ENCODE results near the gene EXOC3L2. TPM values are rescaled to one million over a fixed set of nuclear protein-coding genes. Genes with fewer than 3 reads are reported as not detected.

Gene EXOC3L2
- not detected in 2 replicates for total RNA-seq (2013; cell fraction: nucleolus; rRNA removed)
- total RNA-seq (2014; rRNA removed), result not detected in 2 replicates
- total RNA-seq (2014; rRNA removed; fragmentation: Illumina TruSeq; extraction: Trizol), result not detected in 2 replicates
- total RNA-seq (2021), result 0.08 TPM in 1 of 2 replicates, not detected in the other
- polyA plus RNA-seq (2011; ENCODE audit: low read depth), result not detected
- polyA plus RNA-seq (2011; rRNA removed), result not detected in 2 replicates
- 0.02 TPM in 1 of 2 replicates, not detected in the other for polyA plus RNA-seq (2011; cell fraction: cytosol; rRNA removed)
- polyA plus RNA-seq (2011; cell fraction: nucleus; rRNA removed), result not detected in 2 replicates
- 0.03 TPM in 1 of 2 replicates, not detected in the other for polyA plus RNA-seq (2012)
- not detected in 2 replicates for polyA plus RNA-seq (2014; fragmentation: Illumina TruSeq; extraction: Trizol)
- polyA plus RNA-seq (2014; fragmentation: Nextera tagmentation; extraction: Ambion mirVana), result not detected
- polyA plus RNA-seq (2014; rRNA removed), result not detected in 2 replicates
- not detected for polyA plus RNA-seq (2016; fragmentation: Nextera tagmentation; extraction: Ambion mirVana)
- polyA minus RNA-seq (2011; rRNA and poly(A)+ RNA removed), result not detected in 2 replicates
- polyA minus RNA-seq (2011; cell fraction: cytosol; rRNA and poly(A)+ RNA removed), result not detected in 2 replicates
- polyA minus RNA-seq (2011; cell fraction: nucleus; rRNA and poly(A)+ RNA removed), result not detected in 2 replicates
- Bru-seq, nascent RNA, result not detected
- percentile 3 among the genes with signal in this experiment for BruChase-seq, experiment 1, labeled RNA remaining after a 6-hour chase
- BruChase-seq, experiment 2, labeled RNA remaining after a 2-hour chase, result percentile 4 among the genes with signal in this experiment
- long read RNA-seq, experiment 1, result 0 reads
- long read RNA-seq, experiment 2, result 0 reads

DNA sequence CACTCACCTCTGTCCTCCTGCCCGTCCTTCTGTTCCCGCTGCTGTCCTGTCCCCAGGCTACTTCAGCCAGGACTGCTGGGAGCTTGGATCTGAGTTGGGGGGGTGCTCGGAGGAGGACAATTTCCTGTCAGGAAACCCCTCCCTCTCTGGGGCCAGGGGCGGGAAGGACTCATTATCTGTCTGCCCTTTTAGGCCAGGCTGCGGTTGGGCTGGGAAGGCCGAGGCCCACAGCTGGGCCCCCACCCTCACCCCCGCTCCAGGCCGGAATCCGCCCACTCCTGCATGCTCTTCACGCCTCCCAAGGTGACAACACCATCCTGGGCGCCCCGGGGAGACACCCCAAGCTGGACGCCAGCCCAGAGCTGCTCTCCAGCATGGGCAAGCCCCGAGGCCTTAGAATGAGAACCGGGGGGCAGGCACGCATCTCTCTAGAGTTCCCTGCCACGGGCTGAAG is at the start of gene EXOC3L2:
Gene EXOC3L2, minus strand, starts transcription at position 74 of the 454 bp plus-strand sequence. CDS start 6,362 bp downstream, outside the sequence.
- intact Hi-C loops (cut with micrococcal nuclease; ENCODE audit: unreplicated experiment) (no loop called here), in situ Hi-C loops (cut with MboI) (no loop called here)
- peaks cover 4% of the 10 kb centered on the region; the same call in 1 of the 2 replicates for H3K4me1 ChIP-seq (ENCODE audit: control insufficient read depth, insufficient read depth, low read length)
- FAIRE-seq (no peak), DNase-seq (ENCODE audit: low read depth, low spot score) (no peak), ATAC-seq (no peak)
- H3K9me3 ChIP-seq (replicated peaks; ENCODE audit: control insufficient read depth, insufficient read depth, low read length), result no peaks in the 10 kb centered on the region
- no peaks in the 10 kb centered on the region for H4K20me1 ChIP-seq (ENCODE audit: control insufficient read depth, insufficient read depth)
- H3K9ac ChIP-seq (ENCODE audit: control insufficient read depth, insufficient read depth, low read length), result no peak within 1 kb of the TSS
- ChIA-PET CTCF (no interaction called here), RAD21 (ENCODE audit: unreplicated experiment) (interaction anchor here (1.0 kb wide), 1 partner anchor 93 kb away, joined by 3 read pairs; no protein-coding TSS in a partner anchor), POLR2A (no interaction called here), SMC1A (ENCODE audit: uncharacterized antibody, unreplicated experiment) (no interaction called here)
- no peak within 1 kb of the TSS for H3K27ac ChIP-seq (ENCODE audit: control insufficient read depth, insufficient read depth)
- no peak within 1 kb of the TSS for H3K4me3 ChIP-seq
- 61% methylated on average over 15 of the region's 17 CpGs for WGBS (ENCODE audit: insufficient coverage, insufficient replicate concordance, low lambda C conversion rate, missing lambda C conversion rate)
- no peaks in the 10 kb centered on the region for H3K27me3 ChIP-seq (replicated peaks in 1 of 2; ENCODE audit: control insufficient read depth in 2 of 2, insufficient read depth in 2 of 2, low read length in 1 of 2)
- no TSS peak for BruUV-seq (replicated peaks)
- H3K4me2 ChIP-seq (ENCODE audit: control insufficient read depth, insufficient read depth), result no peak within 1 kb of the TSS
- no peaks in the 10 kb centered on the region for H3K79me2 ChIP-seq (ENCODE audit: control insufficient read depth, insufficient read depth, low read length)
- H3K36me3 ChIP-seq (ENCODE audit: control insufficient read depth in 2 of 2, insufficient read depth in 2 of 2, low read length in 1 of 2), result no peaks in the 10 kb centered on the region
- H2AFZ ChIP-seq (ENCODE audit: control insufficient read depth, low read depth, low read length), result no peak within 1 kb of the TSS
- no peak for TF ChIP-seq CUX1 (IDR thresholded peaks at IDR 0.05; ENCODE audit: insufficient replicate concordance, low read depth, low read length)
- no peak for TF ChIP-seq CREB1 (IDR thresholded peaks at IDR 0.05; ENCODE audit: low read depth)
- no peak for TF ChIP-seq HDGF (IDR thresholded peaks at IDR 0.05)
- TF ChIP-seq PAX5 (IDR thresholded peaks at IDR 0.05; ENCODE audit: borderline replicate concordance, low read depth, low read length), result no peak
- TF ChIP-seq TAF1 (IDR thresholded peaks at IDR 0.05; ENCODE audit: borderline replicate concordance, low read depth, low read length), result no peak
- TF ChIP-seq CHD2 (IDR thresholded peaks at IDR 0.05; ENCODE audit: borderline replicate concordance, low read depth, low read length), result no peak
- no peak for TF ChIP-seq SRF (IDR thresholded peaks at IDR 0.05; ENCODE audit: low read depth in 2 of 2, low read length in 2 of 2)
- TF ChIP-seq MAX (IDR thresholded peaks at IDR 0.05; ENCODE audit: low read depth, low read length), result no peak
- no peak for TF ChIP-seq HDAC6 (IDR thresholded peaks at IDR 0.05; ENCODE audit: unreplicated experiment)
- no peak for TF ChIP-seq EP300 (IDR thresholded peaks at IDR 0.05; ENCODE audit: borderline replicate concordance in 1 of 2, control insufficient read depth in 1 of 2, low read depth in 2 of 2, low read length in 2 of 2)
- TF ChIP-seq ZZZ3 (IDR thresholded peaks at IDR 0.05; ENCODE audit: control insufficient read depth, insufficient read length, low read depth), result no peak
- TF ChIP-seq ZNF274 (IDR thresholded peaks at IDR 0.05; ENCODE audit: insufficient read depth, insufficient read length), result no peak
- no peak for TF ChIP-seq NFYB (IDR thresholded peaks at IDR 0.05; ENCODE audit: insufficient read depth, low read depth, low read length)
- no peak for TF ChIP-seq GABPA (IDR thresholded peaks at IDR 0.05; ENCODE audit: low read depth)
- TF ChIP-seq, protein P1, sequence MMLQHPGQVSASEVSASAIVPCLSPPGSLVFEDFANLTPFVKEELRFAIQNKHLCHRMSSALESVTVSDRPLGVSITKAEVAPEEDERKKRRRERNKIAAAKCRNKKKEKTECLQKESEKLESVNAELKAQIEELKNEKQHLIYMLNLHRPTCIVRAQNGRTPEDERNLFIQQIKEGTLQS (IDR thresholded peaks at IDR 0.05; ENCODE audit: borderline replicate concordance, extremely low read depth, low read depth, low read length), result no peak
- no peak for TF ChIP-seq SIX5 (IDR thresholded peaks at IDR 0.05; ENCODE audit: low read depth, low read length, severe bottlenecking)

Data from GM12878 (cell line).